ENCODE data around the gene NXF1.
A peak's percentile ranks its signal among the peaks of the same experiment; 100 is the strongest.
"Not testable (repeated sequence)": the region's sequence is repeated elsewhere in the genome, so short reads cannot be mapped to it uniquely, and the experiment has no call there.

The NXF1 gene

GRCh38 chr11:62843466-62843865 is 38.2 kb upstream of the NXF1 start:
- H3K36me3 ChIP-seq (ENCODE audit: control insufficient read depth, insufficient read depth, low read length): no peaks in the 10 kb centered on the region
- H3K4me3 ChIP-seq (ENCODE audit: extremely low read depth, insufficient read depth, low read length, poor library complexity, severe bottlenecking): no peak overlapping the region
- H3K4me1 ChIP-seq (ENCODE audit: control insufficient read depth, insufficient read depth, low read length, poor library complexity, severe bottlenecking): peaks cover 9% of the 10 kb centered on the region
- H3K9me3 ChIP-seq (ENCODE audit: control insufficient read depth, low read length): no peaks in the 10 kb centered on the region
- 94 to 96% methylated on average over 3 of the region's 3 CpGs for WGBS, 2 experiments (ENCODE audit: insufficient coverage in 2 of 2)
- no peak overlapping the region for H3K27ac ChIP-seq (ENCODE audit: low read depth, low read length, severe bottlenecking)

GRCh38 chr11:62842891-62843290 is 37.7 kb upstream of the NXF1 start:
- not testable (repeated sequence) for H3K36me3 ChIP-seq (ENCODE audit: control insufficient read depth, insufficient read depth, low read length); H3K9me3 ChIP-seq (ENCODE audit: control insufficient read depth, low read length); H3K4me3 ChIP-seq (ENCODE audit: extremely low read depth, insufficient read depth, low read length, poor library complexity, severe bottlenecking); H3K4me1 ChIP-seq (ENCODE audit: control insufficient read depth, insufficient read depth, low read length, poor library complexity, severe bottlenecking)
- 92 to 95% methylated on average over 7 of the region's 9 CpGs for WGBS, 2 experiments (ENCODE audit: insufficient coverage in 2 of 2)
- H3K27ac ChIP-seq (ENCODE audit: low read depth, low read length, severe bottlenecking): peak overlapping the region; percentile 100

GRCh38 chr11:62842171-62842741 is 37.0 kb upstream of the NXF1 start:
- peak overlapping the region; percentile 30 for H3K4me3 ChIP-seq (ENCODE audit: extremely low read depth, insufficient read depth, low read length, poor library complexity, severe bottlenecking)
- H3K4me1 ChIP-seq (ENCODE audit: control insufficient read depth, insufficient read depth, low read length, poor library complexity, severe bottlenecking): peaks cover 10% of the 10 kb centered on the region
- WGBS, 2 experiments (ENCODE audit: insufficient coverage in 2 of 2): 6 to 10% methylated on average over 28 to 29 of the region's 30 CpGs
- H3K36me3 ChIP-seq (ENCODE audit: control insufficient read depth, insufficient read depth, low read length): peaks cover 9% of the 10 kb centered on the region
- H3K9me3 ChIP-seq (ENCODE audit: control insufficient read depth, low read length): no peaks in the 10 kb centered on the region
- H3K27ac ChIP-seq (ENCODE audit: low read depth, low read length, severe bottlenecking): peak overlapping the region; percentile 100

DNA sequence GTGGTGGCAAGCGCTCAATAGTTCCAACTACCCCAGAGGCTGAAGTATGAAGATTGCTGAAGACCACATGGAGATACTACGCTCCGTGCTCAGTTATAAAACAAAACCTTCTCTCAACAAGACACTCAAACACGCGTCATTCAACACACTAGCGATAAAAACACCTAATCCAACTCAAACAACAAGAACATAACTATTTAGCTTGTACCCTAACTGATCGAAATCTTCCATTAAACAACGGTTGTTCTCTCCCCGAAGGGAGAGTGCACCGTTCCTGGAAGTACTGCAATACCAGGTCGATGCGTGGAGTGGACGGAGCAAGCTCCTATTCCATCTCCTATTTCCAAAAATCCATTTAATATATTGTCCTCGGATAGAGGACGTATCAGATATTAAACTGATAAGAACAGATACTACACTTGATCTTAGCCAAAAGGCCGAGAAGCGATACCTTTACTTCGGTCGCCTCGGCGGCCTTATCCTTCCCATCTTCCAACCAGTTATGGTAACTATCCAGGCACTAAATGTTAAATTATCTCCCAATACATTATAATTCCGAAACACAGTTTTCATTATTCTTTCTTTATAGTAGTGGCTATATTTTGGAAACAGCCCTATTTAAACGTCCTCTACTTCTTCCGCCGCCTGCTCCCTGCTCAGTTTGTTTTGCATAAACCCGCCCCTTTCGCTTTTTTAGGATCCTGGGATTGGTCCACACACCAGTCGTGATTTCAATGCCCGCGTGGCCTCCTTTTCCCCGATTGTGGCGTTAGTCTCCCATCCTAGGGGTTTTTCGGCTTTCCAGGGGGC is 36.3 kb upstream of the NXF1 start:
- Histone ChIP-seq H3K4me3 (ENCODE audit: extremely low read depth, insufficient read depth, low read length, poor library complexity, severe bottlenecking) (peak overlapping the region; percentile 30), H3K27ac (ENCODE audit: low read depth, low read length, severe bottlenecking) (peak overlapping the region; percentile 100), H3K36me3 (ENCODE audit: control insufficient read depth, insufficient read depth, low read length) (peaks cover 15% of the 10 kb centered on the region), H3K4me1 (ENCODE audit: control insufficient read depth, insufficient read depth, low read length, poor library complexity, severe bottlenecking) (peaks cover 10% of the 10 kb centered on the region), H3K9me3 (ENCODE audit: control insufficient read depth, low read length) (no peaks in the 10 kb centered on the region)
- 0% methylated on average over 19 to 28 of the region's 33 CpGs for WGBS, 2 experiments (ENCODE audit: insufficient coverage in 2 of 2)

DNA sequence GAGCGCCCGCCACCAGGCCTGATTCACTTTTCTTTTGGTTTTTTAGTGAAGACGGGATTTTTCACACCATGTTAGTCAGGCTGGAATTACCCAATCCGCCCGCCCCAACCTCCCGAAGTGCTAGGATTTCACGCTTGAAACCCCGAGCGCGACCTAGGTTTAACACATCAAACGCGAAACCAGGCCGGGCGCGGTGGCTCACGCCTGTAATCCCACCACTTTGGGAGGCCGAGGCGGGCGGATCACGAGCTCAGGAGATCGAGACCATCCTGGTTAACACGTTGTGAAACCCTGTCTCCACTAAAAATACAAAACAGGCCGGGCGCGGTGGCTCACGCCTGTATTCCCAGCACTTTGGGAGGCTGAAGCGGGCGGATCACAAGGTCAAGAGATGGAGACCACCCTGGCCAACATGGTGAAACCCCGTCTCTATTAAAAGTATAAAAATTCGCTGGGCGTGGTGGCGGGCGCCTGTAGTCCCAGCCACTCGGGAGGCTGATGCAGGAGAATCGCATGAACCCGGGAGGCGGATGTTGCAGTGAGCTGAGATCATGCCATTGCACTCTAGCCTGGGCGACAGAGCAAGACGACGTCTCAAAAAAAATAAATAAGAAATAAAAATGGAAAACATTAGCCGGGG is 35.6 kb upstream of the NXF1 start:
- peak overlapping the region; percentile 100 for H3K27ac ChIP-seq (ENCODE audit: low read depth, low read length, severe bottlenecking)

DNA sequence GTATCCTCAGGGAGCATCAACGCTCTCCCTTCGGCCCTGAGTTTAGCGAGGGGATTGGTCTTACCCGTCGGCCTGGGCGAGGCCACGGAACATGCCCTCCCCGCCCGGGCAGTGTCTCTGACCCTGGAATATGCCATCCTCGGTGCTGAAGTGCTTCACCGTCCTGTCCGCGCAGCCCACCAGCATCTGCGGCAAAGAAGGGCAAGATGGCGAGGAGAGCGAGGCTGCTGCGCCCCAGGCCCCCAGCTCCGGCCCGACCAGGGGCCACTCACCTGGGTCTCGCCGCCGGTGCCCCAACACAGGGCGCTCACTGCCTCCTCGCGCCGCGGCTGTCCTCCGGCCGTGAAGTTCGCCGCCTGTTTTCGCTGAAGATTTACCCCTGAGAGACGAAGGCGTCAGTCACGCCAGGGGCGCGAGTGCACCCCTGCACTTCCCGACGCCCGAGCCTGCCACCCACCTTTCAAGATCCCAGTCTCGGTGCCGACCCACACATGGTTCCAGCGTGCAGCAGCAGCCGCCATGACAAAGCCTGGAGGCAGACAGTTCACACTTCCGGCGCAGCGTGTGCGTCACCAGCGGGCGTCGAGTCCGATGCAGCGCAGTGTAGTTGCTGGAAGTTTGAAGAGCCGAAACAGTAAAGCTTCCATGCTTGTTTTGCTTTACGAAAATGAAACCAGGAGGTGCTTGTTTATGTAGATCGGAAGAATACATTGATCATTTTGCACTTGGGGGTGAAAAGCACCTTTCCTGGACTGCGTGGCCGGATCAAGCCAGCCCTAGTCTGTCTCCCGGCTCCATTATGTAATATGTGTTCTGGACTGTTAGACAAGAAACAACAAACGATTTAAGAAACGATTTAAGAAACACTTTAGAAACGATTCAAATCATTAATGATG is 34.1 kb upstream of the NXF1 start, which contains the start of gene WDR74:
TSS of gene WDR74 (minus strand) at position 541 of the 896 bp plus-strand sequence. CDS start at position 521, 20 bp downstream.
- peak within 1 kb of the TSS; percentile 98 for H3K4me3 ChIP-seq (ENCODE audit: extremely low read depth, insufficient read depth, low read length, poor library complexity, severe bottlenecking)
- H3K27ac ChIP-seq (ENCODE audit: low read depth, low read length, severe bottlenecking): peak within 1 kb of the TSS; percentile 100
- 0 to 1% methylated on average over 42 to 56 of the region's 62 CpGs for WGBS, 2 experiments (ENCODE audit: insufficient coverage in 2 of 2)
- peaks cover 10% of the 10 kb centered on the region for H3K4me1 ChIP-seq (ENCODE audit: control insufficient read depth, insufficient read depth, low read length, poor library complexity, severe bottlenecking)
- peaks cover 38% of the 10 kb centered on the region for H3K36me3 ChIP-seq (ENCODE audit: control insufficient read depth, insufficient read depth, low read length)
- H3K9me3 ChIP-seq (ENCODE audit: control insufficient read depth, low read length): no peaks in the 10 kb centered on the region

More for the DNA sequence above, 35.6 kb upstream of the NXF1 start:
- Histone ChIP-seq H3K4me3 (ENCODE audit: extremely low read depth, insufficient read depth, low read length, poor library complexity, severe bottlenecking) (peak overlapping the region; percentile 98), H3K36me3 (ENCODE audit: control insufficient read depth, insufficient read depth, low read length) (peaks cover 22% of the 10 kb centered on the region)
- not testable (repeated sequence) for H3K4me1 ChIP-seq (ENCODE audit: control insufficient read depth, insufficient read depth, low read length, poor library complexity, severe bottlenecking); H3K9me3 ChIP-seq (ENCODE audit: control insufficient read depth, low read length)
- WGBS, 2 experiments (ENCODE audit: insufficient coverage in 2 of 2): 5 to 7% methylated on average over 33 to 35 of the region's 41 CpGs

GRCh38 chr11:62835336-62835735 is 30.1 kb upstream of the NXF1 start:
- no peaks in the 10 kb centered on the region for H3K9me3 ChIP-seq (ENCODE audit: control insufficient read depth, low read length)
- H3K4me1 ChIP-seq (ENCODE audit: control insufficient read depth, insufficient read depth, low read length, poor library complexity, severe bottlenecking): peaks cover 10% of the 10 kb centered on the region
- H3K27ac ChIP-seq (ENCODE audit: low read depth, low read length, severe bottlenecking): no peak overlapping the region
- H3K36me3 ChIP-seq (ENCODE audit: control insufficient read depth, insufficient read depth, low read length): peaks cover 54% of the 10 kb centered on the region
- WGBS, 2 experiments (ENCODE audit: insufficient coverage in 2 of 2): 89 to 98% methylated on average over 7 of the region's 8 CpGs
- H3K4me3 ChIP-seq (ENCODE audit: extremely low read depth, insufficient read depth, low read length, poor library complexity, severe bottlenecking): no peak overlapping the region

DNA sequence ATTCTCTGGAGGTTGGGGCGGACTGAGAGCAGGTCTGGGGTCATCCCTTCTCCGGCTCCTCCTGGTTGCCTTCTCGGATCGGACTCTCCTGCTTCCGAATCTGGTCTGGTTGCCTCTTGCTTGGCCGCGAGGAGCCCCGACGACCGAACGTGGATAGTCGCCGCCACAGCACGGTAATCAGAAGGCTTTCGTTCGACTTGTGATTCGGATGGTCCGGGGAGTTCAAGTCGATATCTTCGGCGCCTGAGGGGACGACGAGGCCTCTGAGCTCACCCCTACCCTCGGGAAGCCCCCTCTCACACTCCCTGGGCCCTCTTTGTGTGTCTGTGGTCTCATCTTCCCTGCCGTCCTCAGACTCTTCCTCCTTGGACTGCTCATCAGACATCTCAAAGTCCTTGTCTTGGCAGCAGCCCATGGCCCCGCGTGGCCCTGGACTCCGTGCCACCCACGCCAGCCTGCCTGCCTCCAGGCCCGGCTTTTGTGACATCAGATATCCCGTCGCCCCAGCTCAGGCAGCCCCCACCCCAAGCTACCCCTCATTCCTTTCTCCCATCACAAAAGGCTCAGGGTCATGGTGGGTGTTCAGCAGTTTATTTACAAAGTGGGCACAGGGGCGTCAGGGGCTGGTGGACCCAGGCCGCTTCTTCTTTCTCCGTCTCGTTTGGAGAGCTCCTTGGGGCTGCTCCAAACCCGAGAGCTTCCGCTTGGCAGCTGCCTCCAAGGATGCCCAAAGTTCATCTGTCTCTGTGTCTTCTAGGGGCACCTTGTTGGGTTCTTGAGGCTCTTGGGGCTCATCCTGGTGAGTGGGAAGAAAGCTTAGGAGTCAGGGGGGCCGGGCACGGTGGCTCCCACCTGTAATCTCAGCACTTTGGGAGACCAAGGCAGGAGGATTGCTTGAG is 27.3 kb upstream of the NXF1 start, which contains the start of gene TEX54:
TSS of gene TEX54 (minus strand) at position 506 of the 899 bp plus-strand sequence.
- peak within 1 kb of the TSS; percentile 85 for H3K4me3 ChIP-seq (ENCODE audit: extremely low read depth, insufficient read depth, low read length, poor library complexity, severe bottlenecking)
- H3K27ac ChIP-seq (ENCODE audit: low read depth, low read length, severe bottlenecking): peak within 1 kb of the TSS; percentile 100
- H3K9me3 ChIP-seq (ENCODE audit: control insufficient read depth, low read length): no peaks in the 10 kb centered on the region
- WGBS, 2 experiments (ENCODE audit: insufficient coverage in 2 of 2): 19 to 25% methylated on average over 34 to 38 of the region's 40 CpGs
- H3K4me1 ChIP-seq (ENCODE audit: control insufficient read depth, insufficient read depth, low read length, poor library complexity, severe bottlenecking): peaks cover 8% of the 10 kb centered on the region
- H3K36me3 ChIP-seq (ENCODE audit: control insufficient read depth, insufficient read depth, low read length): peaks cover 69% of the 10 kb centered on the region

DNA sequence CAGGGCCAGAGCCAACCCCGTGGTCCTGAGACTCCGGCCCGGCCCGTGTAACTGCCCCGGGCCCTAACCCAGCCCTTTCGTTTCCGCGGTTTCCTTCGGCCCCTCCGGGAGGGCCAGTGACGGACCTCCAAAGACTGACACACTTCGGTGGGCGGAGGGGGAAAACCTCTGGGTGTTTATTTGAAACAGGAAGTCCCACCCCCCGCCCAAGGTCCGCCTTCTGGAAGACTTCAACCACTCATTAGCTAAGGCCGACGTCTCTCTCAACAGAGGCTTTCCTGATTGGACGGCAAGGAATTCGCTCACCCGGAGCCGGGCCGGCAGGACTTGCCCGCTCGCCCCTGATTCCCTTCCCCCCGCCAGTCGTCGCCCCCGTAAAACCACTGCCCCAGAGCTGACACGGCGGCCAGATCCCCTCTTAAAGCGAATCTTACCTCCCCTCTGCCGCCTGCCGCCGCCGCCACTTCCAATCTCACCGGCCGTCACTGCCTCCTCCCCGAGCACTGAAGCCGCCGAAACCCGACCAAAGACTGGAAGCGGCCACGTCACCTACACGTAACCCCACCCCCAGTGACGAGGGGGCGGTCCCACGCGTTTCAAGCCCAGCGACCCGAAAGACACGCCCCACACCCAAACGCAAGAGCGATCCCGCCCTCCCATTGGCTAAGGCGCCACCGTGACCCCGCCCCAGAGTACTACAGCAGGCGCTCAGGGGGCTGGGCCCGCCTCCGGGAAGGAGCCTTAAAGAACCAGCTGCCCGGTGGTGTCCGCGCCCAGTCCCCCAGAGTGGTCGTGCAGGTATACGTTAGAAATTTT is 26.5 kb upstream of the NXF1 start, which contains the start of gene STX5:
TSS of gene STX5 (minus strand) at position 532 of the 816 bp plus-strand sequence. CDS start 808 bp downstream, outside the sequence.
- peaks cover 8% of the 10 kb centered on the region for H3K4me1 ChIP-seq (ENCODE audit: control insufficient read depth, insufficient read depth, low read length, poor library complexity, severe bottlenecking)
- 0% methylated on average over 32 to 49 of the region's 65 CpGs for WGBS, 2 experiments (ENCODE audit: insufficient coverage in 2 of 2)
- peaks cover 71% of the 10 kb centered on the region for H3K36me3 ChIP-seq (ENCODE audit: control insufficient read depth, insufficient read depth, low read length)
- peak within 1 kb of the TSS; percentile 85 for H3K4me3 ChIP-seq (ENCODE audit: extremely low read depth, insufficient read depth, low read length, poor library complexity, severe bottlenecking)
- H3K9me3 ChIP-seq (ENCODE audit: control insufficient read depth, low read length): no peaks in the 10 kb centered on the region
- peak within 1 kb of the TSS; percentile 100 for H3K27ac ChIP-seq (ENCODE audit: low read depth, low read length, severe bottlenecking)
